ENCODE measurements around the gene TSSK6.

Gene TSSK6

GRCh38 chr19:19514881-19515641 is at the start of gene TSSK6:
Gene TSSK6, minus strand, starts transcription at chr19:19515548. Its CDS starts 121 bp downstream, at chr19:19515427.
- peak; percentile 51 for FAIRE-seq

GRCh38 chr19:19563348-19563848 is 48.0 kb upstream of the TSSK6 start:
- FAIRE-seq (no peak), DNase-seq (ENCODE audit: insufficient read length, low spot score) (no peak)

More at GRCh38 chr19:19514881-19515641, at the start of gene TSSK6:
- DNase-seq (ENCODE audit: insufficient read length, low spot score): no peak

- DNase-seq (ENCODE audit: insufficient read length, low spot score) (no peak), FAIRE-seq (no peak)
Measured at GRCh38 chr19:19562665-19563347, 47.5 kb upstream of the TSSK6 start.

DNA sequence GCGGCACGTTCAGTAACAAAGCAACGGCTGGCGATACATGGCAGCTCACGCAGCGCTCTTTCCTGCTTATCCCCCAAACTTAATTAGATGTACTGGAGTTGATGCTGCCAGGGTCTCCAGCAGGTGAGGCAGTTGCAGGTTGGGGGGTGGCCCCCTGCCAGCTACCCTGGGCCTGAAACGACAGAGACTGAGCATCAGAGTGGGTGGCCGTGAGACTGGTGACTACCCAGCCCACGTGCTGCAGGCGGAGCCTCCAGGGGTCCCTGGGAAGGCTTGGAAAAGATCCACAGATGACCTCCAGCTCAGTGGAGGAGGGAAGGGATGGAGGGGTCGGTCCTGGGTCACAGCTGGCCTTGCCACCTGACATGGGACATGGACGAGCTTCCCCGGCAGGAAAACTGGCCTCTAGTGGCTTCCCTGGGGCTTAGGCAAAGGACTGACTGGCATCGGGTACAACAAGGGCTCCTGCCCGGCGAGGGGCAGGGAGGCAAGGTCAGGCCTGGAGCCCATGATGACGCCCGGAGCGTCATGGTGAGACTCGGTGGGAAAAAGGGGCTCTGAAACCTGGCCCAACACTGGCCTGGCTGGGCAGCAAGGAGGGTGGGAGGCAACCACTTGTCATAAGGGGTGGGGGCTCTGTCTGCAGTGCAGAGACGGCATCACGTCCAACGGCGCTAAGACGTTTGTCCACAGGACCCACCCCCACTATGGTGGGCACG is 46.8 kb upstream of the TSSK6 start:
- DNase-seq (ENCODE audit: insufficient read length, low spot score): no peak
- no peak for FAIRE-seq

GRCh38 chr19:19559931-19560330 is 44.6 kb upstream of the TSSK6 start:
- FAIRE-seq (no peak), DNase-seq (ENCODE audit: insufficient read length, low spot score) (no peak)

DNA sequence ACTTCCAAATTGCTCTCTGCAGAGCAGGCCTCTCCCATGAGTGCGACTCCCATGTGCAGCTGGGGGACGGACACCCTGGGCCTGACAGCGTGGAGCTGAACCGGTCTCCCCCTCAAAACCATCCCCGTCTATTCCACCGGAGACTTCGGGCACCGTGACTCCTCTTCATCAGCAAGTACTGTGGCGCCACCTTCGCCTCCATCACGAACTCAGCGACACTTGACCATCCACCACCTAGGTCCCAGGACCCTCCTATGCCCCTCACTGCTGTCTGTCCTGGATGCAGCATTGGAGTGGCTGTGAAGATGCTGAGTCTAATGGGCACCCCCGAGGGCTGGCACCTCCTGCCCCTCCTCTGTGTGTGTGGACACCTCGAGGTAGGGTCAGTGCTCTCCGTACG is 43.3 kb upstream of the TSSK6 start:
- DNase-seq (ENCODE audit: insufficient read length, low spot score) (no peak), FAIRE-seq (no peak)

- no peak for FAIRE-seq
- DNase-seq (ENCODE audit: insufficient read length, low spot score): no peak
Measured at GRCh38 chr19:19558055-19558454, 42.7 kb upstream of the TSSK6 start.

DNA sequence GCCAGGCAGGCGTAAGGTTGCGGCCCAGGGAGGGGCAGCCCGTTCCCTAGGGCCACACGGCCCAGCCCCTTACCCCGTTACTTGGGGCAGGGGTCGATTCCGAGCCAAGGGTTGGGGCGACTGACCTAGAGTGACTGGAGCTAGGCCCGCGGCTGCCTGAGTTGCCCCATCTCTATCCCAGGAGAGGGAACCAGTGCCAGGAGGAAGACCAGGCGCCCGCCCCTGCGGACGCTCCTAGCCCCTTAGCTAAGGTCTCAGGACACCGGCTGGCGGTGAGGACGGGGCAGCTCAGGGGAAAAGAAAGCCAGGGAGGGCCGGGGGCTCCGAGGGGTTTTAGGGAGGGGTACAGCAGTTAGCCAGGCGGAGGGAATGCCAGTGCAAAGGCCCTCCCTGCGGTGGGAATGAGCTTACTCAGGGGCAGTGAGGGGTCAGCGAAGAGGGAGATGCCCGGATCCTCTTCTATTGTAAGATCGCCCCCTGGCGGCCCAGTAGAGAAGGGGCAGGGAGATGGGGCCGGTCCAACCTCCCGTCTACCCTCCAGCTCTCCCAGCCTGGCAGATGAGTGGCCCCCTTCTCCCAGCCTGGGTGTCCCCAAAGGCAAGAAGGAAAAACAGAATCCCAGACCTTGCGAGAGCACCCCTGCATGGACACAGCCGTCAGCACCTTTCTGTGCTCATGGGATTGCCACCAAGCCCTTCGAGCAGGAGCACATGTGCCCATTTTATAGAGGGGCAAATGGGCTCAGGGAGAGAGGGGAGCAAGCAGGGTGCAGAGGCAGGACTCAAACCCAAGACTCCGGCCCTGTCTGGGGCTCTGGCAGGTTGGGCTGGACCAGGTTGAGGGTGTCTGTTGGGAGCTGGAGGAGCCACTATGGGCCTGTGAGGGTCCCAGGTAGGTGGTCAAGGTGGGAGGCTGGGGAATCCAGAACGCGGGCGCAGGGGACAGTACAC is 39.0 kb upstream of the TSSK6 start:
- no peak for FAIRE-seq
- DNase-seq (ENCODE audit: insufficient read length, low spot score): no peak

DNA sequence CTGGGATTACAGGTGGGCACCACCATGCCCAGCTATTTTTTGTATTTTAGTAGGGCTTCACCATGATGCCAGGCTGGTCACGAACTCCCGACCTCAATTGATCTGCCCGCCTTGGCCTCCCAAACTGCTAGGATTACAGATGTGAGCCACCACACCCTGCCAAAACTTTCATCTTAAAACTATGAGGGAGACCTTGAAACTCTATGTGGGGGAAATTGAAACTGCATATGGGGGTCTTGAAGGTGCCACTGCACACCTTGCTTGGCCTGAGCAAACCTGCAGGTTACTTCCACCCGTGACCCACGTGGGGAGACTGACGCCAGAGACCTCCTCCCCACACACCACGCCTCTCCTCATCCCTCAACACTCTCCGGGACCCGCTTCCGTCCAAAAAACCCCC is 38.3 kb upstream of the TSSK6 start:
- no peak for FAIRE-seq
- DNase-seq (ENCODE audit: insufficient read length, low spot score): no peak

- FAIRE-seq (peak; percentile 46), DNase-seq (ENCODE audit: insufficient read length, low spot score) (peak; percentile 63)
Measured at GRCh38 chr19:19552798-19553197, 37.5 kb upstream of the TSSK6 start.

GRCh38 chr19:19551853-19552192 is 36.5 kb upstream of the TSSK6 start:
- FAIRE-seq (no peak), DNase-seq (ENCODE audit: insufficient read length, low spot score) (no peak)

GRCh38 chr19:19550972-19551852 is 35.9 kb upstream of the TSSK6 start:
- no peak for DNase-seq (ENCODE audit: insufficient read length, low spot score)
- peak; percentile 16 for FAIRE-seq

DNA sequence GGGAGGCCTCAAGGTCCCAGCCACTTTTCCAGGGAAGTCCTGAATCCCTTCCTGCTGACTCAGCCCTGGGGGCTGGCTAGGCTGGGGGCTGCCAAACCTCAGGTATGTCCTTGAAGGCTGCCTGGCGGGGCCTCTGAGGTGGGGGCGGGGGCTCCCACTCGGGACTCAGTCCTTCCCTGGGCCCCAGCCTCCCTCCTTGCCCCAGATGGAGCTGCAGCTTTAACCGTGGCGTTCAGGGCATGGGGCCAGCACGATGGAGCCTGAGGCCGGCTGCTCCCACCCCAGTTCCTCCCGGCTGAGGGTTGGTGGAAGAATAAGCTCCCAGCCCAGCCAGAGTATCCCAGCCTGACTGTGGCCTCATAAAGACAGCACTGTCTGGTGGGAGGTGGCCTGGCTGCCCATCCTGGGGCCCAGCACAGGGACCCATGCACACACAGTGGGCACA is 35.2 kb upstream of the TSSK6 start:
- FAIRE-seq (no peak), DNase-seq (ENCODE audit: insufficient read length, low spot score) (no peak)

GRCh38 chr19:19549804-19550464 is 34.6 kb upstream of the TSSK6 start:
- no peak for DNase-seq (ENCODE audit: insufficient read length, low spot score)
- FAIRE-seq: peak; percentile 76

DNA sequence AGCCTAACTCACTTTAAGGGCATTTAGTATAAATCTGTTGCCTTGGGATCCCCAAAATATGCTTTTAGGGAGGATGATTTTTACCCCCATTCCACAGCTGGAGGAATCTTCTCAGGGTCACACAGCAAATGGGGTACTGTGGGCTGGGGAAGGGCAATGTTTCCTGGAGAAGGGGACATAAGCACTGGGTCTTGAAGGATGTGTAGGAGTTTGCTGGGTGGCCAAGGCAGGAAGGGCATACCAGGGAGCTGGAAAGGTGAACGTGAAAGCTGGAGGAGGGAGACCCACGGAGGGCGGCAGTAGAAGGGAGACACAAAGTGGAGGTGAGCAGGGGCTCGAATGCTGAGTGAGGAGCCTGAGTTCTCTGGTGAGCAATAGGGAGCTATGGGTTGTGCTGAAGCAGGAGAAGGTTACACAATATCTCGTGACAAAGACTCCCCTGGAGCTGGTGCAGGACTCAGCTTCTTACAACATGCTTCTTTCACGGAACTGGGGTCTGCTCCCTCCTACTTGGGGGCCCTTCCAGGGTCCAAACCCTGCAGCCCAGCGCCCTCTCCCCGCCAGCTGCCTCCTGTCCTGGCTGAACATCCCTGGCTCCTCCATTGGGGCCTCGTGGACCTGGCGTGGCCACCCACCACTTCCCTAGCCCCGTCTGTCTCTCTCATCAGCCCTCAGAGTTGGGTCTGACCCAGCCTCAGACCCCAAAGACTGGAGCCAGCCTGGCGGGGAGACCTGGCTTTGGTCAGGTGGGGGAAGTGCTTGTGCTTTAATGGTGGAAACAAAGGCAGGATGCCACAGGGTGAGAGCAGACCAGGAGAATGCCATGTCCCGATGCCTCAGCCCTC is 33.8 kb upstream of the TSSK6 start:
- DNase-seq (ENCODE audit: insufficient read length, low spot score) (no peak), FAIRE-seq (no peak)

GRCh38 chr19:19547674-19548336 is 32.5 kb upstream of the TSSK6 start:
- FAIRE-seq (no peak), DNase-seq (ENCODE audit: insufficient read length, low spot score) (no peak)

DNA sequence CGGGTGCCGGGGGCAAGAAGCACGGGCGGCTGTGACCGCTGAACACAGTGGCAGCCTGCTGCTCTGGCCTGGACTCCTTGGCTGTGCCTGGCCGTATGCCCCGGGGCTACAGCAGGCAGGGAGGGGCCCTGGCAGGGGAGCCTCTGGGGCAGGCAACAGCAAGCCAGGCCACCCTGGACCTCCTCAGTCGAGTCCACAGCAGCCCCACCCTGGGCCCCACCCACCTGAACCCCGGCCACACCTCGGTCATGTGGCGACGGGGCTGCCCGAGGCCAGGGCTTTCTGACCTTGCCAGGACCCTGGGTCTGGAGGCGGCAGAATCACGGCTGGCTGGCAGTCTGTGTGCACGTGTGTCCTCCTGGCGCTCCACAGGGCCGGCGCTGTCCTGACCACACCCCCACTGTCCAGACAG is 31.4 kb upstream of the TSSK6 start:
- no peak for DNase-seq (ENCODE audit: insufficient read length, low spot score)
- no peak for FAIRE-seq

Data from HTR-8/SVneo (cell line).